ENCODE results near the gene PIEZO2.

Gene PIEZO2

GRCh38 chr18:11165952-11166351, 16.6 kb upstream of the PIEZO2 start:
- Histone ChIP-seq H3K27ac (ENCODE audit: poor library complexity, severe bottlenecking) (no peak overlapping the region), H3K4me1 (ENCODE audit: insufficient read depth, poor library complexity, severe bottlenecking) (no peaks in the 10 kb centered on the region), H3K9me3 (ENCODE audit: severe bottlenecking) (no peaks in the 10 kb centered on the region), H3K27me3 (ENCODE audit: insufficient read depth, poor library complexity, severe bottlenecking) (peaks cover under 1% of the 10 kb centered on the region), H3K36me3 (ENCODE audit: low read depth) (no peaks in the 10 kb centered on the region), H3K4me3 (ENCODE audit: severe bottlenecking) (no peak overlapping the region)
- no peak for ATAC-seq (ENCODE audit: low read depth)
- no peak for TF ChIP-seq CTCF (IDR thresholded peaks at IDR 0.05; ENCODE audit: poor library complexity, severe bottlenecking)
- DNase-seq (ENCODE audit: low spot score), result no peak

GRCh38 chr18:11165138-11165537, 15.8 kb upstream of the PIEZO2 start:
- ATAC-seq (ENCODE audit: low read depth), result no peak

GRCh38 chr18:11163665-11164064, 14.3 kb upstream of the PIEZO2 start:
- peaks cover 6% of the 10 kb centered on the region for H3K27me3 ChIP-seq (ENCODE audit: insufficient read depth, poor library complexity, severe bottlenecking)
- no peak overlapping the region for H3K27ac ChIP-seq (ENCODE audit: poor library complexity, severe bottlenecking)
- TF ChIP-seq CTCF (IDR thresholded peaks at IDR 0.05; ENCODE audit: poor library complexity, severe bottlenecking), result no peak
- ATAC-seq (ENCODE audit: low read depth) (no peak), DNase-seq (ENCODE audit: low spot score) (no peak)
- H3K9me3 ChIP-seq (ENCODE audit: severe bottlenecking), result no peaks in the 10 kb centered on the region
- H3K4me3 ChIP-seq (ENCODE audit: severe bottlenecking), result no peak overlapping the region
- H3K36me3 ChIP-seq (ENCODE audit: low read depth), result no peaks in the 10 kb centered on the region
- H3K4me1 ChIP-seq (ENCODE audit: insufficient read depth, poor library complexity, severe bottlenecking), result no peaks in the 10 kb centered on the region

More at GRCh38 chr18:11165138-11165537, 15.8 kb upstream of the PIEZO2 start:
- Histone ChIP-seq H3K9me3 (ENCODE audit: severe bottlenecking) (no peaks in the 10 kb centered on the region), H3K4me3 (ENCODE audit: severe bottlenecking) (no peak overlapping the region), H3K4me1 (ENCODE audit: insufficient read depth, poor library complexity, severe bottlenecking) (no peaks in the 10 kb centered on the region), H3K36me3 (ENCODE audit: low read depth) (no peaks in the 10 kb centered on the region), H3K27ac (ENCODE audit: poor library complexity, severe bottlenecking) (no peak overlapping the region), H3K27me3 (ENCODE audit: insufficient read depth, poor library complexity, severe bottlenecking) (peaks cover 6% of the 10 kb centered on the region)
- no peak for DNase-seq (ENCODE audit: low spot score)
- no peak for TF ChIP-seq CTCF (IDR thresholded peaks at IDR 0.05; ENCODE audit: poor library complexity, severe bottlenecking)

GRCh38 chr18:11162889-11163288, 13.5 kb upstream of the PIEZO2 start:
- H3K4me1 ChIP-seq (ENCODE audit: insufficient read depth, poor library complexity, severe bottlenecking), result no peaks in the 10 kb centered on the region
- H3K36me3 ChIP-seq (ENCODE audit: low read depth), result no peaks in the 10 kb centered on the region
- H3K27ac ChIP-seq (ENCODE audit: poor library complexity, severe bottlenecking), result no peak overlapping the region
- no peak overlapping the region for H3K4me3 ChIP-seq (ENCODE audit: severe bottlenecking)
- ATAC-seq (ENCODE audit: low read depth) (no peak), DNase-seq (ENCODE audit: low spot score) (no peak)
- peaks cover 6% of the 10 kb centered on the region for H3K27me3 ChIP-seq (ENCODE audit: insufficient read depth, poor library complexity, severe bottlenecking)
- no peaks in the 10 kb centered on the region for H3K9me3 ChIP-seq (ENCODE audit: severe bottlenecking)
- TF ChIP-seq CTCF (IDR thresholded peaks at IDR 0.05; ENCODE audit: poor library complexity, severe bottlenecking), result no peak

GRCh38 chr18:11162462-11162861, 13.1 kb upstream of the PIEZO2 start:
- H3K9me3 ChIP-seq (ENCODE audit: severe bottlenecking), result no peaks in the 10 kb centered on the region
- H3K4me3 ChIP-seq (ENCODE audit: severe bottlenecking), result no peak overlapping the region
- peaks cover 6% of the 10 kb centered on the region for H3K27me3 ChIP-seq (ENCODE audit: insufficient read depth, poor library complexity, severe bottlenecking)
- no peaks in the 10 kb centered on the region for H3K4me1 ChIP-seq (ENCODE audit: insufficient read depth, poor library complexity, severe bottlenecking)
- TF ChIP-seq CTCF (IDR thresholded peaks at IDR 0.05; ENCODE audit: poor library complexity, severe bottlenecking), result no peak
- H3K36me3 ChIP-seq (ENCODE audit: low read depth), result no peaks in the 10 kb centered on the region
- no peak for DNase-seq (ENCODE audit: low spot score)
- no peak overlapping the region for H3K27ac ChIP-seq (ENCODE audit: poor library complexity, severe bottlenecking)
- no peak for ATAC-seq (ENCODE audit: low read depth)

Measured in RWPE2 (cell line).